Islet of Langerhans (tissue), 1 donor: ENCODE results near the gene BMPER.

ENCODE experiments used
- FAIRE-seq: peaks from one replicate; lab custom pipeline; 2011; peaks lifted over from hg19 to GRCh38; lab: Jason Lieb, UNC

BMPER gene

GRCh38 chr7:34034728-34035127, 129.4 kb downstream of the BMPER start:
- no peak for FAIRE-seq

GRCh38 chr7:34036051-34036920, 130.9 kb downstream of the BMPER start:
- FAIRE-seq, result peak; percentile 85

- FAIRE-seq, result no peak
Observed at GRCh38 chr7:34036972-34037792, 131.8 kb downstream of the BMPER start.

GRCh38 chr7:34038816-34039470, 133.6 kb downstream of the BMPER start:
- no peak for FAIRE-seq

- FAIRE-seq, result no peak
Observed at GRCh38 chr7:34041707-34042106, 136.4 kb downstream of the BMPER start.

GRCh38 chr7:34042406-34042805, 137.1 kb downstream of the BMPER start:
- no peak for FAIRE-seq

GRCh38 chr7:34043461-34044305, 138.3 kb downstream of the BMPER start:
- no peak for FAIRE-seq

GRCh38 chr7:34044306-34044643, 138.9 kb downstream of the BMPER start:
- FAIRE-seq, result no peak

- no peak for FAIRE-seq
Observed at GRCh38 chr7:34044734-34045353, 139.5 kb downstream of the BMPER start.

- FAIRE-seq, result no peak
Observed at GRCh38 chr7:34048445-34048844, 143.1 kb downstream of the BMPER start.

GRCh38 chr7:34054075-34054474, 148.7 kb downstream of the BMPER start:
- FAIRE-seq, result no peak

- no peak for FAIRE-seq
Observed at GRCh38 chr7:34057136-34057535, 151.8 kb downstream of the BMPER start.

GRCh38 chr7:34057956-34058355, 152.6 kb downstream of the BMPER start:
- FAIRE-seq, result no peak

- FAIRE-seq, result no peak
Observed at GRCh38 chr7:34058801-34059135, 153.4 kb downstream of the BMPER start.

GRCh38 chr7:34059136-34059828, 153.9 kb downstream of the BMPER start:
- FAIRE-seq, result no peak

GRCh38 chr7:34060196-34060947, 155.0 kb downstream of the BMPER start:
- no peak for FAIRE-seq

- FAIRE-seq, result peak; percentile 17
Observed at GRCh38 chr7:34061149-34061548, 155.8 kb downstream of the BMPER start.

GRCh38 chr7:34062341-34062740, 157.0 kb downstream of the BMPER start:
- FAIRE-seq, result no peak

- FAIRE-seq, result no peak
Observed at GRCh38 chr7:34062826-34063225, 157.5 kb downstream of the BMPER start.

GRCh38 chr7:34064519-34065158, 159.3 kb downstream of the BMPER start:
- FAIRE-seq, result no peak
